SK-N-SH treated with all-trans-retinoic acid at 6 μM for 48 hours (cell line): ENCODE results near the gene POU2F1.

Experiments used
- ATAC-seq: fragments of 200-7000 bp; cut with Tn5 transposase; 3 replicates; pipeline ENCODE4 v1.9.1; 2020; ENCODE audit warnings: mild to moderate bottlenecking, moderate library complexity
- ARNTL ChIP-seq: fragments of 450-650 bp; formaldehyde crosslinking; IDR thresholded peaks from 2 replicates; pipeline ENCODE4 v1.5.0; 2020; ENCODE audit warnings: low read depth, mild to moderate bottlenecking, moderate library complexity, borderline replicate concordance
- ESRRG ChIP-seq: fragments of 250-450 bp; sonication (Bioruptor Pico); IDR thresholded peaks from 2 replicates; pipeline ENCODE4 v1.6.1; 2021; ENCODE audit warnings: mild to moderate bottlenecking
- GLIS3 ChIP-seq: fragments of 250-450 bp; sonication (Bioruptor Pico); IDR thresholded peaks from 2 replicates; pipeline ENCODE4 v1.5.0; 2020; ENCODE audit warnings: mild to moderate bottlenecking, moderate library complexity
- ISL1 ChIP-seq: fragments of 250-450 bp; sonication (Bioruptor Pico); IDR thresholded peaks from 2 replicates; pipeline ENCODE4 v2.1.2; 2022; ENCODE audit warnings: mild to moderate bottlenecking, moderate library complexity
- OSR1 ChIP-seq: fragments of 250-450 bp; sonication (Bioruptor Pico); IDR thresholded peaks from 2 replicates; pipeline ENCODE4 v1.8.0; 2022; ENCODE audit warnings: moderate library complexity, mild to moderate bottlenecking, inconsistent platforms
- PPARA ChIP-seq: fragments of 250-450 bp; sonication (Bioruptor Pico); IDR thresholded peaks from 2 replicates; pipeline ENCODE4 v1.5.0; 2020; ENCODE audit warnings: mild to moderate bottlenecking, borderline replicate concordance
- RARB ChIP-seq: fragments of 250-450 bp; sonication (Bioruptor Pico); IDR thresholded peaks from 2 replicates; pipeline ENCODE4 v1.8.0; 2021; ENCODE audit warnings: mild to moderate bottlenecking, moderate library complexity
- SNAI2 ChIP-seq: fragments of 250-450 bp; sonication (Bioruptor Pico); IDR thresholded peaks from 2 replicates; pipeline ENCODE4 v1.5.0; 2020; ENCODE audit warnings: mild to moderate bottlenecking, moderate library complexity
- TCF4 ChIP-seq: fragments of 250-450 bp; sonication (Bioruptor Pico); IDR thresholded peaks from 2 replicates; pipeline ENCODE4 v1.8.0; 2021; ENCODE audit warnings: mild to moderate bottlenecking, moderate library complexity, borderline replicate concordance
- TOX ChIP-seq: fragments of 250-450 bp; sonication (Bioruptor Pico); IDR thresholded peaks from 2 replicates; pipeline ENCODE4 v1.8.0; 2021; ENCODE audit warnings: mild to moderate bottlenecking, moderate library complexity, borderline replicate concordance
- TSHZ2 ChIP-seq: fragments of 250-450 bp; sonication (Bioruptor Pico); IDR thresholded peaks from 2 replicates; pipeline ENCODE4 v1.5.0; 2020; ENCODE audit warnings: mild to moderate bottlenecking, moderate library complexity
- ZC3H10 ChIP-seq: fragments of 250-450 bp; sonication (Bioruptor Pico); IDR thresholded peaks from 2 replicates; pipeline ENCODE4 v1.5.1; 2021; ENCODE audit warnings: mild to moderate bottlenecking, moderate library complexity
- ZFP3 ChIP-seq: fragments of 250-450 bp; sonication (Bioruptor Pico); IDR thresholded peaks from 2 replicates; pipeline ENCODE4 v1.5.0; 2020; ENCODE audit warnings: mild to moderate bottlenecking, moderate library complexity
- ZFP30 ChIP-seq: fragments of 450-650 bp; formaldehyde crosslinking; IDR thresholded peaks from 2 replicates; pipeline ENCODE4 v1.5.0; 2022; ENCODE audit warnings: mild to moderate bottlenecking, moderate library complexity
- ZNF565 ChIP-seq: fragments of 450-650 bp; formaldehyde crosslinking; conservative IDR thresholded peaks from 2 replicates; pipeline ENCODE4 v1.5.0; 2020; ENCODE audit warnings: low read depth, mild to moderate bottlenecking, moderate library complexity
- ZNF8 ChIP-seq: fragments of 450-650 bp; formaldehyde crosslinking; IDR thresholded peaks from 2 replicates; pipeline ENCODE4 v1.5.0; 2020; ENCODE audit warnings: mild to moderate bottlenecking, moderate library complexity
- TF ChIP-seq, protein P1 (sequence below): fragments of 250-450 bp; sonication (Bioruptor Pico); IDR thresholded peaks from 2 replicates; pipeline ENCODE4 v1.5.1; 2021; ENCODE audit warnings: mild to moderate bottlenecking, moderate library complexity
- TF ChIP-seq, protein P2 (sequence below): fragments of 250-450 bp; sonication (Bioruptor Pico); IDR thresholded peaks from 2 replicates; pipeline ENCODE4 v1.8.0; 2021; ENCODE audit warnings: low read depth, mild to moderate bottlenecking, moderate library complexity, borderline replicate concordance
- TF ChIP-seq, protein P3 (sequence below): fragments of 250-450 bp; sonication (Bioruptor Pico); IDR thresholded peaks from 2 replicates; pipeline ENCODE4 v1.5.1; 2020; ENCODE audit warnings: low read depth, mild to moderate bottlenecking, moderate library complexity
- TF ChIP-seq, protein P4 (sequence below): fragments of 250-450 bp; sonication (Bioruptor Pico); IDR thresholded peaks from 2 replicates; pipeline ENCODE4 v1.8.0; 2020; ENCODE audit warnings: mild to moderate bottlenecking, moderate library complexity, borderline replicate concordance

The POU2F1 gene

DNA sequence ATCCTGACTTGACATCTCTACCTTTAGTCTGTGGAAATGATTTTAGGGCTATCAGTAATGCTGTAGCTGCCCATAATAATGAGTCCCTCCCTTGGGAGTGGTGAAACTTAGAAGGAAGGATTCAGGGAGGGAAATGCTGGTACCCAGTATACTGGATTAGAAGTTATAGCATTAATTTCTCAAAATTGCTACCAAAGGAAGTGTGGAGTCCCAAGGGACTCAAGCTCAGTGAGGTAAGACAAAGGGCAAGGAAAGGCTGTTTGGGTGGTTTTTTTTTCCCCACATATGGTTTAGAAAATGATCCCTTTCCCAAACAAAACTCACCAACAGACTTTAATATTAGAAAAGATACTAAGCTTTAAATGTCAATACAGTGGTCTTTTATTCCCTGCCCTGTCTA, 197.7 kb downstream of the POU2F1 start:
- ATAC-seq: no peak
- TF ChIP-seq, protein P1, sequence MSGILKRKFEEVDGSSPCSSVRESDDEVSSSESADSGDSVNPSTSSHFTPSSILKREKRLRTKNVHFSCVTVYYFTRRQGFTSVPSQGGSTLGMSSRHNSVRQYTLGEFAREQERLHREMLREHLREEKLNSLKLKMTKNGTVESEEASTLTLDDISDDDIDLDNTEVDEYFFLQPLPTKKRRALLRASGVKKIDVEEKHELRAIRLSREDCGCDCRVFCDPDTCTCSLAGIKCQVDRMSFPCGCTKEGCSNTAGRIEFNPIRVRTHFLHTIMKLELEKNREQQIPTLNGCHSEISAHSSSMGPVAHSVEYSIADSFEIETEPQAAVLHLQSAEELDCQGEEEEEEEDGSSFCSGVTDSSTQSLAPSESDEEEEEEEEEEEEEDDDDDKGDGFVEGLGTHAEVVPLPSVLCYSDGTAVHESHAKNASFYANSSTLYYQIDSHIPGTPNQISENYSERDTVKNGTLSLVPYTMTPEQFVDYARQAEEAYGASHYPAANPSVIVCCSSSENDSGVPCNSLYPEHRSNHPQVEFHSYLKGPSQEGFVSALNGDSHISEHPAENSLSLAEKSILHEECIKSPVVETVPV (CRISPR knock-in tag): no peak
- no peak for TF ChIP-seq TCF4 (CRISPR knock-in tag)
- TF ChIP-seq ZFP3: no peak
- no peak for TF ChIP-seq ZFP30
- TF ChIP-seq ARNTL (CRISPR knock-in tag): no peak
- TF ChIP-seq SNAI2 (CRISPR knock-in tag): no peak
- TF ChIP-seq TOX (CRISPR knock-in tag): no peak
- no peak for TF ChIP-seq ZNF8 (CRISPR knock-in tag)
- TF ChIP-seq, protein P2, sequence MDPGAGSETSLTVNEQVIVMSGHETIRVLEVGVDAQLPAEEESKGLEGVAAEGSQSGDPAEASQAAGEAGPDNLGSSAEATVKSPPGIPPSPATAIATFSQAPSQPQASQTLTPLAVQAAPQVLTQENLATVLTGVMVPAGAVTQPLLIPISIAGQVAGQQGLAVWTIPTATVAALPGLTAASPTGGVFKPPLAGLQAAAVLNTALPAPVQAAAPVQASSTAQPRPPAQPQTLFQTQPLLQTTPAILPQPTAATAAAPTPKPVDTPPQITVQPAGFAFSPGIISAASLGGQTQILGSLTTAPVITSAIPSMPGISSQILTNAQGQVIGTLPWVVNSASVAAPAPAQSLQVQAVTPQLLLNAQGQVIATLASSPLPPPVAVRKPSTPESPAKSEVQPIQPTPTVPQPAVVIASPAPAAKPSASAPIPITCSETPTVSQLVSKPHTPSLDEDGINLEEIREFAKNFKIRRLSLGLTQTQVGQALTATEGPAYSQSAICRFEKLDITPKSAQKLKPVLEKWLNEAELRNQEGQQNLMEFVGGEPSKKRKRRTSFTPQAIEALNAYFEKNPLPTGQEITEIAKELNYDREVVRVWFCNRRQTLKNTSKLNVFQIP (CRISPR knock-in tag): no peak
- no peak for TF ChIP-seq GLIS3 (CRISPR knock-in tag)
- TF ChIP-seq RARB (CRISPR knock-in tag): no peak
- TF ChIP-seq TSHZ2 (CRISPR knock-in tag): no peak
- TF ChIP-seq, protein P3, sequence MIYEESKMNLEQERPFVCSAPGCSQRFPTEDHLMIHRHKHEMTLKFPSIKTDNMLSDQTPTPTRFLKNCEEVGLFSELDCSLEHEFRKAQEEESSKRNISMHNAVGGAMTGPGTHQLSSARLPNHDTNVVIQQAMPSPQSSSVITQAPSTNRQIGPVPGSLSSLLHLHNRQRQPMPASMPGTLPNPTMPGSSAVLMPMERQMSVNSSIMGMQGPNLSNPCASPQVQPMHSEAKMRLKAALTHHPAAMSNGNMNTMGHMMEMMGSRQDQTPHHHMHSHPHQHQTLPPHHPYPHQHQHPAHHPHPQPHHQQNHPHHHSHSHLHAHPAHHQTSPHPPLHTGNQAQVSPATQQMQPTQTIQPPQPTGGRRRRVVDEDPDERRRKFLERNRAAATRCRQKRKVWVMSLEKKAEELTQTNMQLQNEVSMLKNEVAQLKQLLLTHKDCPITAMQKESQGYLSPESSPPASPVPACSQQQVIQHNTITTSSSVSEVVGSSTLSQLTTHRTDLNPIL (CRISPR knock-in tag): no peak

- no peak for TF ChIP-seq ZFP3
- TF ChIP-seq ISL1 (CRISPR knock-in tag): no peak
- TF ChIP-seq ZNF565: no peak
- ATAC-seq: no peak
Observed at GRCh38 chr1:167419245-167419644, 198.6 kb downstream of the POU2F1 start.

GRCh38 chr1:167420510-167420909, 199.8 kb downstream of the POU2F1 start:
- ATAC-seq: no peak
- TF ChIP-seq ESRRG (CRISPR knock-in tag) (no peak), ZC3H10 (CRISPR knock-in tag) (no peak), GLIS3 (CRISPR knock-in tag) (no peak), TSHZ2 (CRISPR knock-in tag) (no peak), ARNTL (CRISPR knock-in tag) (no peak), ZNF565 (no peak), PPARA (no peak), ISL1 (CRISPR knock-in tag) (no peak), OSR1 (no peak), SNAI2 (CRISPR knock-in tag) (no peak)
- TF ChIP-seq, protein P1 (CRISPR knock-in tag): no peak
- TF ChIP-seq, protein P4, sequence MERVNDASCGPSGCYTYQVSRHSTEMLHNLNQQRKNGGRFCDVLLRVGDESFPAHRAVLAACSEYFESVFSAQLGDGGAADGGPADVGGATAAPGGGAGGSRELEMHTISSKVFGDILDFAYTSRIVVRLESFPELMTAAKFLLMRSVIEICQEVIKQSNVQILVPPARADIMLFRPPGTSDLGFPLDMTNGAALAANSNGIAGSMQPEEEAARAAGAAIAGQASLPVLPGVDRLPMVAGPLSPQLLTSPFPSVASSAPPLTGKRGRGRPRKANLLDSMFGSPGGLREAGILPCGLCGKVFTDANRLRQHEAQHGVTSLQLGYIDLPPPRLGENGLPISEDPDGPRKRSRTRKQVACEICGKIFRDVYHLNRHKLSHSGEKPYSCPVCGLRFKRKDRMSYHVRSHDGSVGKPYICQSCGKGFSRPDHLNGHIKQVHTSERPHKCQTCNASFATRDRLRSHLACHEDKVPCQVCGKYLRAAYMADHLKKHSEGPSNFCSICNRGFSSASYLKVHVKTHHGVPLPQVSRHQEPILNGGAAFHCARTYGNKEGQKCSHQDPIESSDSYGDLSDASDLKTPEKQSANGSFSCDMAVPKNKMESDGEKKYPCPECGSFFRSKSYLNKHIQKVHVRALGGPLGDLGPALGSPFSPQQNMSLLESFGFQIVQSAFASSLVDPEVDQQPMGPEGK (CRISPR knock-in tag): no peak
- TF ChIP-seq, protein P2 (CRISPR knock-in tag): no peak
